A549 (cell line): ENCODE measurements around the gene CCDC90B. TPM values are rescaled to one million over a fixed set of nuclear protein-coding genes. Genes with fewer than 3 reads are reported as not detected.

Experiments
- ATAC-seq, 2 experiments: fragments of 200-7000 bp in 1 of 2; fragments of >200 bp in 1 of 2; cut with Nextera tagmentation in 1 of 2; cut with Tn5 transposase in 1 of 2; 3 replicates each; pipeline versions ENCODE4 v1.8.0 to v1.9.1; 2018 to 2020; ENCODE audit warnings: mild to moderate bottlenecking in 1 of 2, moderate library complexity in 1 of 2
- CTCF ChIA-PET: fragments of 300-600 bp; sonication (Branson Sonifier 250); formaldehyde crosslinking; extraction: SDS; loops from one replicate; lab custom pipeline; 2021; ENCODE audit warnings: antibody characterized with exemption, inconsistent platforms; lab: Yijun Ruan, JAX
- POLR2A ChIA-PET: fragments of 350-600 bp; formaldehyde crosslinking; extraction: SDS; loops from one replicate; lab custom pipeline; 2021; ENCODE audit warnings: antibody characterized with exemption, inconsistent platforms; lab: Yijun Ruan, JAX
- DNase-seq, 2 experiments: peaks; one replicate each; pipeline versions ENCODE4 v3.0.0 to v3.0.0-alpha.2; 2011 to 2016; ENCODE audit warnings: low read depth in 1 of 2, low spot score in 1 of 2
- FAIRE-seq: peaks from 2 replicates; lab custom pipeline; 2011; peaks lifted over from hg19 to GRCh38; lab: Jason Lieb, UNC
- H3K27ac ChIP-seq, 2 experiments: fragments of >200 bp; sonication (Bioruptor Twin); formaldehyde crosslinking; 3 replicates each; pipeline ENCODE4 v1.5.1; 2016 to 2017
- H3K4me1 ChIP-seq: fragments of >200 bp; sonication (Bioruptor Twin); formaldehyde crosslinking; 3 replicates; pipeline ENCODE4 v1.6.1; 2016
- H3K4me2 ChIP-seq: fragments of >200 bp; sonication (Bioruptor Twin); formaldehyde crosslinking; 3 replicates; pipeline ENCODE4 v1.6.1; 2016
- H3K4me3 ChIP-seq: fragments of >200 bp; sonication (Bioruptor Twin); formaldehyde crosslinking; 3 replicates; pipeline ENCODE4 v1.5.1; 2016
- H3K9me3 ChIP-seq: fragments of >200 bp; sonication (Bioruptor Twin); formaldehyde crosslinking; 3 replicates; pipeline ENCODE4 v1.6.1; 2016
- ATOH8 ChIP-seq: fragments of 250-450 bp; sonication (Bioruptor Pico); IDR thresholded peaks from 2 replicates; pipeline ENCODE4 v1.5.0; 2020; ENCODE audit warnings: low read depth, mild to moderate bottlenecking, moderate library complexity
- CBX2 ChIP-seq: fragments of 200-600 bp; sonication (generic); IDR thresholded peaks from 2 replicates; pipeline ENCODE4 v1.6.1; 2016; ENCODE audit warnings: low read depth, mild to moderate bottlenecking, borderline replicate concordance
- CBX8 ChIP-seq: fragments of 200-600 bp; sonication (generic); IDR thresholded peaks from 2 replicates; pipeline ENCODE4 v1.6.1; 2016
- CHD2 ChIP-seq: fragments of 150-350 bp; IDR thresholded peaks from 2 replicates; pipeline ENCODE4 v1.6.1; 2014; ENCODE audit warnings: low read length; ENCODE audit not compliant: partially characterized antibody
- CHD4 ChIP-seq: fragments of 200-600 bp; sonication (generic); IDR thresholded peaks from 2 replicates; pipeline ENCODE4 v1.6.1; 2016; ENCODE audit warnings: antibody characterized with exemption, mild to moderate bottlenecking, borderline replicate concordance
- EHF ChIP-seq: fragments of 250-450 bp; sonication (Bioruptor Pico); IDR thresholded peaks from 2 replicates; pipeline ENCODE4 v1.5.0; 2020; ENCODE audit warnings: mild to moderate bottlenecking
- EHMT2 ChIP-seq: fragments of 200-600 bp; sonication (generic); IDR thresholded peaks from 2 replicates; pipeline ENCODE4 v1.6.1; 2016; ENCODE audit warnings: antibody characterized with exemption, low read depth, mild to moderate bottlenecking, moderate library complexity
- ESRRA ChIP-seq: fragments of 150-350 bp; IDR thresholded peaks from 2 replicates; pipeline ENCODE4 v1.6.1; 2014; ENCODE audit warnings: mild to moderate bottlenecking, low read length, borderline replicate concordance
- FOSB ChIP-seq: fragments of 250-450 bp; sonication (Bioruptor Pico); IDR thresholded peaks from 2 replicates; pipeline ENCODE4 v1.5.0; 2020; ENCODE audit warnings: mild to moderate bottlenecking, moderate library complexity
- FOXS1 ChIP-seq: fragments of 250-450 bp; sonication (Bioruptor Pico); IDR thresholded peaks from 2 replicates; pipeline ENCODE4 v1.5.0; 2020; ENCODE audit warnings: mild to moderate bottlenecking, moderate library complexity
- HDAC2 ChIP-seq: fragments of 200-600 bp; sonication (generic); IDR thresholded peaks from 2 replicates; pipeline ENCODE4 v1.6.1; 2016
- HEYL ChIP-seq: fragments of 250-450 bp; sonication (Bioruptor Pico); IDR thresholded peaks from 2 replicates; pipeline ENCODE4 v1.8.0; 2021; ENCODE audit warnings: mild to moderate bottlenecking, moderate library complexity
- HMGXB4 ChIP-seq: fragments of 250-450 bp; sonication (Bioruptor Pico); IDR thresholded peaks from 2 replicates; pipeline ENCODE4 v1.5.0; 2021; ENCODE audit warnings: mild to moderate bottlenecking, moderate library complexity, borderline replicate concordance
- HOXA7 ChIP-seq: fragments of 250-450 bp; sonication (Bioruptor Pico); IDR thresholded peaks from 2 replicates; pipeline ENCODE4 v1.5.0; 2020; ENCODE audit warnings: mild to moderate bottlenecking, moderate library complexity
- HOXB5 ChIP-seq: fragments of 250-450 bp; sonication (Bioruptor Pico); IDR thresholded peaks from 2 replicates; pipeline ENCODE4 v1.5.0; 2020; ENCODE audit warnings: mild to moderate bottlenecking, moderate library complexity
- MAFK ChIP-seq: fragments of 450-650 bp; IDR thresholded peaks from 2 replicates; pipeline ENCODE4 v1.6.1; 2014; ENCODE audit not compliant: partially characterized antibody
- MAX ChIP-seq: IDR thresholded peaks from 2 replicates; pipeline ENCODE4 v1.6.1; 2012
- MYC ChIP-seq: IDR thresholded peaks from 2 replicates; pipeline ENCODE4 v1.6.1; 2012; ENCODE audit warnings: mild to moderate bottlenecking, inconsistent platforms, low read length, improper control_type of control experiment, borderline replicate concordance
- PHF8 ChIP-seq: fragments of 200-600 bp; sonication (generic); IDR thresholded peaks from 2 replicates; pipeline ENCODE4 v1.6.1; 2016; ENCODE audit warnings: low read depth, mild to moderate bottlenecking, antibody characterized with exemption, moderate library complexity, borderline replicate concordance
- POLR2A ChIP-seq: IDR thresholded peaks from 2 replicates; pipeline ENCODE4 v1.6.1; 2012; ENCODE audit warnings: mild to moderate bottlenecking, low read length
- RCOR1 ChIP-seq: fragments of 150-350 bp; IDR thresholded peaks from 2 replicates; pipeline ENCODE4 v1.6.1; 2014; ENCODE audit warnings: antibody characterized with exemption, low read length, low read depth
- SMC3 ChIP-seq: fragments of >200 bp; sonication (Bioruptor Twin); formaldehyde crosslinking; IDR thresholded peaks from 3 replicates; pipeline ENCODE4 v1.6.1; 2018; ENCODE audit warnings: inconsistent platforms
- TFCP2L1 ChIP-seq: fragments of 250-450 bp; sonication (Bioruptor Pico); IDR thresholded peaks from 2 replicates; pipeline ENCODE4 v1.5.0; 2021; ENCODE audit warnings: mild to moderate bottlenecking
- TP53 ChIP-seq: fragments of 250-450 bp; sonication (Bioruptor Pico); IDR thresholded peaks from 2 replicates; pipeline ENCODE4 v1.5.0; 2021; ENCODE audit warnings: mild to moderate bottlenecking, moderate library complexity
- ZC3H11A ChIP-seq: fragments of 450-650 bp; IDR thresholded peaks from 2 replicates; pipeline ENCODE4 v1.6.1; 2014; ENCODE audit warnings: antibody characterized with exemption, mild to moderate bottlenecking
- ZNF302 ChIP-seq: fragments of 250-450 bp; sonication (Bioruptor Pico); IDR thresholded peaks from 2 replicates; pipeline ENCODE4 v1.9.0; 2021; ENCODE audit warnings: inconsistent platforms, mild to moderate bottlenecking, moderate library complexity
- ZSCAN20 ChIP-seq: fragments of 250-450 bp; sonication (Bioruptor Pico); IDR thresholded peaks from 2 replicates; pipeline ENCODE4 v1.8.0; 2022; ENCODE audit warnings: mild to moderate bottlenecking, moderate library complexity
- WGBS: methylation state at CpG from one replicate; pipeline ENCODE4 v1.1.6; 2017; ENCODE audit errors: missing lambda C conversion rate; 5-methylcytosine and 5-hydroxymethylcytosine counted together
- polyA plus RNA-seq, 4 experiments: library from polyadenylated mRNA; depleted of rRNA in 3 of 4; stranded (reverse); fragments of >200 nt; fragmentation: RNase III in 1 of 4; extraction: RNeasy Plus Mini Kit Qiagen cat#74134 plus additional on column Dnase treatment in 1 of 4; gene quantifications; 2 replicates in 3 of 4; 3 replicates in 1 of 4; pipeline ENCODE4 v1.2.3, GENCODE V29; 2011 to 2017

The CCDC90B gene
- polyA plus RNA-seq, 2 of the 4 experiments (the other 2 are of a cell fraction) = 63.7 to 80.5 TPM

GRCh38 chr11:83284501-83285150, 1.5 kb downstream of the CCDC90B start (continued):
- TF ChIP-seq CBX8 = no peak
- TF ChIP-seq CHD4 = no peak
- no peak for TF ChIP-seq RCOR1
- TF ChIP-seq ESRRA = no peak
- TF ChIP-seq EHMT2 = no peak
- TF ChIP-seq, all 56 proteins: peak for 0

- TF ChIP-seq EHF (no peak), HEYL (CRISPR knock-in tag) (no peak), ZC3H11A (no peak), CHD4 (no peak), CHD2 (no peak), MAX (no peak), SMC3 (no peak), MYC (no peak), FOXS1 (CRISPR knock-in tag) (no peak), CBX2 (no peak), ZSCAN20 (no peak)
- FAIRE-seq = no peak
- H3K4me3 ChIP-seq = no peak overlapping the region
- POLR2A ChIA-PET = no interaction called here
- ATAC-seq = no peak
- CTCF ChIA-PET = interaction anchor here (1.1 to 2.8 kb wide), 4 partner anchors 11 to 442 kb away, joined by 3 to 14 read pairs (median 4); no protein-coding TSS in a partner anchor
- no peak for DNase-seq
- peaks cover 7% of the 10 kb centered on the region; the same call in 2 of the 3 replicates for H3K4me1 ChIP-seq
- H3K4me2 ChIP-seq = no peak overlapping the region
- H3K9me3 ChIP-seq = no peaks in the 10 kb centered on the region
- no peak overlapping the region for H3K27ac ChIP-seq
- 88% methylated on average over 4 of the region's 4 CpGs for WGBS
Measured at GRCh38 chr11:83282084-83282716, 4.0 kb downstream of the CCDC90B start.

- Histone ChIP-seq H3K9me3 (no peaks in the 10 kb centered on the region), H3K4me2 (no peak overlapping the region), H3K4me1 (peaks cover 7% of the 10 kb centered on the region; the same call in 2 of the 3 replicates), H3K4me3 (no peak overlapping the region), H3K27ac (no peak overlapping the region)
- FAIRE-seq (no peak), ATAC-seq (no peak), DNase-seq (no peak)
- ChIA-PET POLR2A (no interaction called here), CTCF (interaction anchor here (0.8 kb wide), 1 partner anchor 13 kb away, joined by 4 read pairs; no protein-coding TSS in a partner anchor)
- no peak for TF ChIP-seq MAX
- WGBS = 48% methylated on average over 1 of the region's 1 CpG
Measured at GRCh38 chr11:83280256-83280655, 5.9 kb downstream of the CCDC90B start.

GRCh38 chr11:83278351-83278750, 7.8 kb downstream of the CCDC90B start:
- ChIA-PET POLR2A (no interaction called here), CTCF (interaction anchor here (1.3 kb wide), 1 partner anchor 378 kb away, joined by 3 read pairs; the partner anchor contains the start of gene PRCP)
- no peaks in the 10 kb centered on the region for H3K4me1 ChIP-seq
- DNase-seq (no peak), ATAC-seq (no peak), FAIRE-seq (peak; percentile 23)
- H3K4me2 ChIP-seq = no peak overlapping the region
- no peak overlapping the region for H3K4me3 ChIP-seq
- H3K9me3 ChIP-seq = no peaks in the 10 kb centered on the region
- no peak overlapping the region for H3K27ac ChIP-seq
- TF ChIP-seq FOSB (no peak), MAFK (no peak), TFCP2L1 (CRISPR knock-in tag) (no peak), ATOH8 (no peak), HOXB5 (CRISPR knock-in tag) (no peak), HOXA7 (no peak), EHF (no peak), TP53 (CRISPR knock-in tag) (no peak), ZNF302 (CRISPR knock-in tag) (no peak), HMGXB4 (CRISPR knock-in tag) (no peak), HDAC2 (no peak), PHF8 (no peak), POLR2A (no peak)
